HL-60 (cell line): ENCODE results near the gene CCRL2.

Source experiments
- CTCF ChIP-seq: IDR thresholded peaks from one replicate; pipeline ENCODE4 v1.5.1; 2011; ENCODE audit warnings: low read length, control low read depth, inconsistent platforms; ENCODE audit not compliant: insufficient read depth
- GABPA ChIP-seq: IDR thresholded peaks from 2 replicates; pipeline ENCODE4 v1.6.1; 2012; ENCODE audit warnings: low read depth
- POLR2AphosphoS5 ChIP-seq: IDR thresholded peaks from 2 replicates; pipeline ENCODE4 v1.6.1; 2012; ENCODE audit warnings: low read depth
- REST ChIP-seq: IDR thresholded peaks from 2 replicates; pipeline ENCODE4 v1.6.1; 2012; ENCODE audit warnings: low read depth; ENCODE audit not compliant: insufficient replicate concordance
- SPI1 ChIP-seq: IDR thresholded peaks from 2 replicates; pipeline ENCODE4 v1.6.1; 2012; ENCODE audit warnings: low read depth, mild to moderate bottlenecking, borderline replicate concordance

DNA sequence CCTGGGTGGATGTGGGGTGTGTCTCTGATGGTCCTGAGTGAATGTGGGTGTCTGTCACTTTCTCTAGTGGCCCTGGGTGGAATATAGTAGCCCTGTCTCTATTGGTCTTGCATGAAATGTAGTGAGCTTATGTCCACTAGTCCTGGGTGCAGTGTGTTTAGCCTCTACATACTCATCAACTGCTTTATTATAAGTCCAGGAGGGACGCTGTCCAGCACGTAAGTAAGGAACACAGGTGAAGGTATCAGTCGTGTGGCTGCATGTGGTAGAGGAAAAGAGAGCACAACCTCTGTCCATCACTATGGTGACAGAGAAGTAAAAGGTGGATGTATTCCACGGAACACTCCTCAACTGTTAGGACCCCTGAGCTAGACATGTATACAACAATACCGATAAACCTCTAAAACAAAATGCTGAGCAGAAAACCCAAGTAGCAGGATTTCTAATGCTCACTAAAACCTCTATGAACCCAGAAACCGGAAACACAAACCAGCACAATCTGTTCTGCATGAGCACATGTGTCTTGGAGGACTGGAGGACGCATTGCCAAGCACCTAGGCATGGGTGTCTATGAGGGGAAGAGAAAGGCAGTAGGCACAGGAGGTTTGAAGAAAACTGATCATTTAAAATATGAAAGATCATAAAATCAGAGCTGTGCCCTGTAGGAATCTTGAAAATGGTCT lies 46.6 kb downstream of the CCRL2 start:
- TF ChIP-seq CTCF (no peak), POLR2AphosphoS5 (no peak), REST (no peak), GABPA (no peak), SPI1 (no peak)
